ENCODE results near the gene SYNM. TPM values are rescaled to one million over a fixed set of nuclear protein-coding genes. Genes with fewer than 3 reads are reported as not detected.

SYNM gene
- total RNA-seq, 1 donor from 2014 or later, result 5.5 TPM

GRCh38 chr15:99155961-99156443 is 51.1 kb downstream of the SYNM start:
- peaks cover 47% of the 10 kb centered on the region for H3K36me3 Mint-ChIP-seq (ENCODE audit: unreplicated experiment)
- H3K4me1 Mint-ChIP-seq (ENCODE audit: unreplicated experiment), result peaks cover 28% of the 10 kb centered on the region
- no peaks in the 10 kb centered on the region for H3K9me3 Mint-ChIP-seq (ENCODE audit: unreplicated experiment)
- H3K4me3 Mint-ChIP-seq (ENCODE audit: unreplicated experiment), result no peak overlapping the region
- no peak for DNase-seq (ENCODE audit: extremely low spot score, unreplicated experiment)
- no peaks in the 10 kb centered on the region for H3K27me3 Mint-ChIP-seq (ENCODE audit: unreplicated experiment)
- no peak overlapping the region for H3K27ac Mint-ChIP-seq (ENCODE audit: unreplicated experiment)
- TF ChIP-seq, protein P1, sequence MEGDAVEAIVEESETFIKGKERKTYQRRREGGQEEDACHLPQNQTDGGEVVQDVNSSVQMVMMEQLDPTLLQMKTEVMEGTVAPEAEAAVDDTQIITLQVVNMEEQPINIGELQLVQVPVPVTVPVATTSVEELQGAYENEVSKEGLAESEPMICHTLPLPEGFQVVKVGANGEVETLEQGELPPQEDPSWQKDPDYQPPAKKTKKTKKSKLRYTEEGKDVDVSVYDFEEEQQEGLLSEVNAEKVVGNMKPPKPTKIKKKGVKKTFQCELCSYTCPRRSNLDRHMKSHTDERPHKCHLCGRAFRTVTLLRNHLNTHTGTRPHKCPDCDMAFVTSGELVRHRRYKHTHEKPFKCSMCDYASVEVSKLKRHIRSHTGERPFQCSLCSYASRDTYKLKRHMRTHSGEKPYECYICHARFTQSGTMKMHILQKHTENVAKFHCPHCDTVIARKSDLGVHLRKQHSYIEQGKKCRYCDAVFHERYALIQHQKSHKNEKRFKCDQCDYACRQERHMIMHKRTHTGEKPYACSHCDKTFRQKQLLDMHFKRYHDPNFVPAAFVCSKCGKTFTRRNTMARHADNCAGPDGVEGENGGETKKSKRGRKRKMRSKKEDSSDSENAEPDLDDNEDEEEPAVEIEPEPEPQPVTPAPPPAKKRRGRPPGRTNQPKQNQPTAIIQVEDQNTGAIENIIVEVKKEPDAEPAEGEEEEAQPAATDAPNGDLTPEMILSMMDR (IDR thresholded peaks at IDR 0.05), result no peak

DNA sequence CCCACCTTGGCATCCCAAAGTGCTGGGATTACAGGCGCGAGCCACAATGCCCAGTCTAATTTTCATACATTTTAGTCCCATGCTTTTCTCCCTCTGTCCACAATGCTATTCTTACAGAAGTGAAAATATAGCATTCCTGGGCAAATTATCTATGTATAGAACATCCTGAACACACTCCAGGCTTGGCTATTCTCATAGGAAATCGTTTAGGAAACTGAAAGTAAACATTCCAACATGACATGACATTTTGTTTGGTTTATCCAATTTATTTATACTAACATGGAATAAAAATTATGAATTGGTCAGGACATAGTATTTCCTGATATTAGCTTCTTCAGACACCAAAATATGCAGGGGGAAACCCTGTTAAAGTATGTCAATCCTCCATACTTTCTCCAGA is 52.6 kb downstream of the SYNM start:
- Mint-ChIP-seq H3K4me1 (ENCODE audit: unreplicated experiment) (peaks cover 28% of the 10 kb centered on the region), H3K27ac (ENCODE audit: unreplicated experiment) (peak overlapping the region; percentile 85), H3K27me3 (ENCODE audit: unreplicated experiment) (no peaks in the 10 kb centered on the region), H3K4me3 (ENCODE audit: unreplicated experiment) (peak overlapping the region; percentile 26), H3K36me3 (ENCODE audit: unreplicated experiment) (peaks cover 44% of the 10 kb centered on the region), H3K9me3 (ENCODE audit: unreplicated experiment) (no peaks in the 10 kb centered on the region)
- TF ChIP-seq, protein P1 (IDR thresholded peaks at IDR 0.05), result no peak
- DNase-seq (ENCODE audit: extremely low spot score, unreplicated experiment), result no peak

DNA sequence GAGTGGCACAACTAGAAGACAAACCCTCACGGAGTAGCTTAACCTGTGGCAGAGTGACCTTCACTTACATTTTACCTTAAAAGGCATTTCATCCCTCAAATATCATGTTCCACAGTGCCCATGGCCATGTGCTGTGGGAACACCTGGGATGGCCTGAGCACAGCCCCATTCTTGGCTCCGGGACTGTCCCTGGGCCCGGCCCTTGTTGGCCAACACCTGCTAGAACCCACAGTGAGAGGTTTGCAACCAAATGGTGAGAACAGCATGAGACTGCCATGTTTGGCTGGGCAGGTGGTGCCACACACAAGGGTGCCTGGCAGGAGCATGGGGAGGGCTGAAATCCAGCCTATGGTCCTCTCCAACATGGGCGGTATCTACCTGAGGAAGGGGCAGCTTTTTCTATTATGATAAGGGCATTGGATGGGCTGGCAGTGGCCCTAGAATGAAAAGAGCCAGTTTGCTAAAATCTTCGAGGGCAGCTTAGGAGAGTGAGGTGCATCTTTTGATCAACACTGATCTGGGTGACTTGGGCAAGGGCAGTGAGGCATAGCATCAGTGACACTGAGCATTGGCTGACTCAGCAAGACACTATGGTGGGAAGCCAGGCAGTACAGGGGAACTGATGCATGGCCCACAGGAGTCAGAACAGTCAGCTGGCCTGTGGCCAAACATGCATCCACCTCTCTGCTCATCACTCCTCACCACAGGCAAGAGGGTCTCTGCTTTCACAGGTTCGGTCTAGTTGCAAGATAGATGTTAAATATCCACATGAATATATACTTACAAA is 53.9 kb downstream of the SYNM start:
- DNase-seq (ENCODE audit: extremely low spot score, unreplicated experiment), result no peak
- Mint-ChIP-seq H3K27ac (ENCODE audit: unreplicated experiment) (no peak overlapping the region), H3K4me1 (ENCODE audit: unreplicated experiment) (peaks cover 28% of the 10 kb centered on the region), H3K36me3 (ENCODE audit: unreplicated experiment) (peaks cover 45% of the 10 kb centered on the region), H3K9me3 (ENCODE audit: unreplicated experiment) (no peaks in the 10 kb centered on the region), H3K27me3 (ENCODE audit: unreplicated experiment) (no peaks in the 10 kb centered on the region), H3K4me3 (ENCODE audit: unreplicated experiment) (no peak overlapping the region)
- TF ChIP-seq, protein P1 (IDR thresholded peaks at IDR 0.05), result no peak

- peak; percentile 6 for DNase-seq (ENCODE audit: extremely low spot score, unreplicated experiment)
- TF ChIP-seq, protein P1 (IDR thresholded peaks at IDR 0.05), result no peak
- Mint-ChIP-seq H3K4me3 (ENCODE audit: unreplicated experiment) (no peak overlapping the region), H3K4me1 (ENCODE audit: unreplicated experiment) (no peaks in the 10 kb centered on the region), H3K36me3 (ENCODE audit: unreplicated experiment) (peaks cover 32% of the 10 kb centered on the region), H3K27ac (ENCODE audit: unreplicated experiment) (no peak overlapping the region), H3K9me3 (ENCODE audit: unreplicated experiment) (no peaks in the 10 kb centered on the region), H3K27me3 (ENCODE audit: unreplicated experiment) (no peaks in the 10 kb centered on the region)
These were observed 58.6 kb downstream of the SYNM start for GRCh38 chr15:99163271-99164062.

DNA sequence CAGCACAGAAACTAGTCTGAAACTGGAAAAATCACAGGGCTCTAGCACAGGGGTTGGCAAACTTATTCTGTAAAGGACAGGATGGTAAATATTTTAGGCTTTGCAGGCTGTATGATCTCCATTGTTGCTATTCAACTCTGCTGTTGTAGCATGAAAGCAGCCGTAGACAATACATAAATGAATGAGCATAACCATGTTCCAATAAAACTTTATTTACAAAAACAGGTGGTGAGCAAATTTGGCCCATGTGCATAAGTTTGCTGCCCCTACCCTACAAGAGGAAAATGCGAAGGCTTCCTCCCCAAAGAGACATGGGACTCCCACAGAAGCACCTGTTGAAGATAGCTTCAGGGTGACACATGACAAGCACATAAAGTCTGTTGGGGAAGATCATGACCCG is 59.2 kb downstream of the SYNM start:
- no peak overlapping the region for H3K27ac Mint-ChIP-seq (ENCODE audit: unreplicated experiment)
- peaks cover 29% of the 10 kb centered on the region for H3K36me3 Mint-ChIP-seq (ENCODE audit: unreplicated experiment)
- no peaks in the 10 kb centered on the region for H3K9me3 Mint-ChIP-seq (ENCODE audit: unreplicated experiment)
- no peaks in the 10 kb centered on the region for H3K4me1 Mint-ChIP-seq (ENCODE audit: unreplicated experiment)
- no peaks in the 10 kb centered on the region for H3K27me3 Mint-ChIP-seq (ENCODE audit: unreplicated experiment)
- H3K4me3 Mint-ChIP-seq (ENCODE audit: unreplicated experiment), result no peak overlapping the region
- DNase-seq (ENCODE audit: extremely low spot score, unreplicated experiment), result no peak
- TF ChIP-seq, protein P1 (IDR thresholded peaks at IDR 0.05), result no peak

Data from osteocyte (in vitro differentiated cells).